Stomach (tissue), 9 donors: Measurements from ENCODE around the gene SMAD3. TPM values are rescaled to one million over a fixed set of nuclear protein-coding genes. Genes with fewer than 3 reads are reported as not detected.

Source experiments
- DNase-seq, 2 donors: peaks; one replicate each; pipeline versions ENCODE4 v3.0.0 to v3.0.0-alpha.2; 2013 to 2019
- H3K27ac ChIP-seq, 5 donors: fragments of 200-600 bp in 4 of 5; sonication (generic) in 4 of 5; one replicate each; pipeline ENCODE4 v1.5.1; 2013 to 2019; ENCODE audit warnings: mild to moderate bottlenecking in 1 of 5, moderate library complexity in 1 of 5
- H3K27me3 ChIP-seq, 3 donors: fragments of 200-600 bp; sonication (generic); one replicate each; pipeline ENCODE4 v1.5.1; 2017 to 2019; ENCODE audit warnings: mixed run types in 1 of 3
- H3K36me3 ChIP-seq, 4 donors: fragments of 200-600 bp; sonication (generic); 1 replicate in 3 of 4; 2 replicates in 1 of 4; pipeline ENCODE4 v1.5.1; 2016 to 2019
- H3K4me1 ChIP-seq, 4 donors: fragments of 200-600 bp; sonication (generic); one replicate each; pipeline ENCODE4 v1.5.1; 2016 to 2019
- H3K4me3 ChIP-seq, 4 donors: fragments of 200-600 bp; sonication (generic) in 3 of 4; one replicate each; pipeline ENCODE4 v1.5.1; 2016 to 2019; ENCODE audit warnings: mild to moderate bottlenecking in 1 of 4
- H3K9me3 ChIP-seq, 4 donors: fragments of 200-600 bp; sonication (generic); one replicate each; pipeline ENCODE4 v1.5.1; 2016 to 2019
- CTCF ChIP-seq, 7 experiments: fragments of 450-650 bp in 4 of 7; fragments of 200-600 bp in 3 of 7; sonication (generic) in 3 of 7; IDR thresholded peaks; one replicate each; pipeline ENCODE4 v1.5.1; 2016 to 2019; ENCODE audit warnings: antibody characterized with exemption in 7 of 7, control low read depth in 2 of 7, mild to moderate bottlenecking in 1 of 7
- EP300 ChIP-seq: sonication (generic); formaldehyde crosslinking; IDR thresholded peaks from one replicate; pipeline ENCODE4 v1.6.1; 2017; ENCODE audit warnings: antibody characterized with exemption
- POLR2A ChIP-seq, 4 donors: fragments of 450-650 bp; IDR thresholded peaks; one replicate each; pipeline ENCODE4 v1.6.1; 2016; ENCODE audit warnings: antibody characterized with exemption in 4 of 4, control low read depth in 2 of 4, mild to moderate bottlenecking in 1 of 4, moderate library complexity in 1 of 4
- POLR2AphosphoS5 ChIP-seq, 3 donors: sonication (generic); formaldehyde crosslinking; IDR thresholded peaks; one replicate each; pipeline ENCODE4 v1.6.1; 2016; ENCODE audit warnings: antibody characterized with exemption in 3 of 3
- WGBS, 5 donors: extraction: QIAGEN DNeasy Blood & Tissue Kit in 3 of 5; methylation state at CpG; one replicate each; pipeline versions ENCODE4 v1.1.5 to v1.1.7; 2013 to 2018; 5-methylcytosine and 5-hydroxymethylcytosine counted together
- intact Hi-C: fragments of 100-400 bp; cut with DNase I; formaldehyde crosslinking; loops from one replicate; pipeline ENCODE4 v1.15.1; 2023; ENCODE audit warnings: low total_unique reads
- polyA plus RNA-seq, 3 donors: library from polyadenylated mRNA; stranded (reverse); fragments of 200-250 nt; gene quantifications; one replicate each; pipeline ENCODE4 v1.2.3, GENCODE V29; 2013
- total RNA-seq, 5 donors: library from RNA; depleted of rRNA; stranded (reverse); fragments of >200 nt; gene quantifications; one replicate each; pipeline versions ENCODE4 v1.1.0 to v1.2.3, GENCODE V29; 2014 to 2016
- donor health status: healthy with polysubstance abuse.
- donor health status: Bipolar disorder and iron deficiency.
- donor health status: healthy.

SMAD3 gene
- total and polyA plus RNA-seq, 8 donors = 6.8 to 103 (median 27.5) TPM

GRCh38 chr15:67091071-67091979 is 25.9 kb downstream of the SMAD3 start:
- TF ChIP-seq POLR2AphosphoS5 (IDR thresholded peaks at IDR 0.05) (peak; percentile 43 to 72 (median 56)), EP300 (no peak), CTCF (IDR thresholded peaks at IDR 0.05) (no peak), POLR2A (IDR thresholded peaks at IDR 0.05) (no peak)
- Histone ChIP-seq H3K27me3 (no peaks in the 10 kb centered on the region), H3K4me3 (no peak overlapping the region), H3K9me3 (no peaks in the 10 kb centered on the region), H3K36me3 (peaks cover 0 to 26% (median 20%) of the 10 kb centered on the region in 4 donors), H3K27ac (peak overlapping the region; percentile 6 to 79 (median 67)), H3K4me1 (peaks cover 69 to 90% (median 85%) of the 10 kb centered on the region in 4 donors)
- DNase-seq = peak; percentile 76 to 84
- 24 to 32% (median 28%) methylated on average over 11 to 14 of the region's 14 CpGs for WGBS, 5 donors
- intact Hi-C loops = no loop called here

GRCh38 chr15:67091980-67092677 is 26.7 kb downstream of the SMAD3 start:
- intact Hi-C loops = no loop called here
- H3K27ac ChIP-seq = peak overlapping the region; percentile 6 to 79 (median 67)
- no peak for DNase-seq
- no peaks in the 10 kb centered on the region for H3K9me3 ChIP-seq
- peaks cover 61 to 89% (median 80%) of the 10 kb centered on the region in 4 donors for H3K4me1 ChIP-seq
- 59 to 65% (median 62%) methylated on average over 7 of the region's 7 CpGs for WGBS, 5 donors
- H3K36me3 ChIP-seq = peaks cover 0 to 26% (median 20%) of the 10 kb centered on the region in 4 donors
- no peak for TF ChIP-seq POLR2AphosphoS5 (IDR thresholded peaks at IDR 0.05)
- no peak for TF ChIP-seq EP300
- TF ChIP-seq CTCF (IDR thresholded peaks at IDR 0.05) = no peak
- TF ChIP-seq POLR2A (IDR thresholded peaks at IDR 0.05) = no peak
- H3K27me3 ChIP-seq = no peaks in the 10 kb centered on the region
- H3K4me3 ChIP-seq = no peak overlapping the region

GRCh38 chr15:67092752-67093503 is 27.5 kb downstream of the SMAD3 start:
- intact Hi-C loops = no loop called here
- WGBS, 5 donors = 86 to 93% (median 91%) methylated on average over 9 of the region's 9 CpGs
- TF ChIP-seq POLR2A (IDR thresholded peaks at IDR 0.05) (no peak), POLR2AphosphoS5 (IDR thresholded peaks at IDR 0.05) (no peak), CTCF (IDR thresholded peaks at IDR 0.05) (no peak), EP300 (no peak)
- peaks cover 0 to 26% (median 20%) of the 10 kb centered on the region in 4 donors for H3K36me3 ChIP-seq
- peak overlapping the region in 3 of 5 donors; percentile 67 to 79 (median 76) for H3K27ac ChIP-seq
- no peaks in the 10 kb centered on the region for H3K9me3 ChIP-seq
- no peak for DNase-seq
- H3K4me1 ChIP-seq = peaks cover 59 to 89% (median 78%) of the 10 kb centered on the region in 4 donors
- H3K27me3 ChIP-seq = no peaks in the 10 kb centered on the region
- no peak overlapping the region for H3K4me3 ChIP-seq

- intact Hi-C loops = no loop called here
- peak overlapping the region in 2 of 5 donors; percentile 76 to 79 for H3K27ac ChIP-seq
- TF ChIP-seq EP300 = no peak
- no peak for TF ChIP-seq POLR2AphosphoS5 (IDR thresholded peaks at IDR 0.05)
- TF ChIP-seq CTCF (IDR thresholded peaks at IDR 0.05) = no peak
- no peak for TF ChIP-seq POLR2A (IDR thresholded peaks at IDR 0.05)
- WGBS, 5 donors = 50 to 79% (median 67%) methylated on average over 6 to 7 of the region's 7 CpGs
- H3K9me3 ChIP-seq = no peaks in the 10 kb centered on the region
- no peaks in the 10 kb centered on the region for H3K27me3 ChIP-seq
- H3K4me3 ChIP-seq = no peak overlapping the region
- DNase-seq = no peak
- H3K4me1 ChIP-seq = peaks cover 59 to 89% (median 78%) of the 10 kb centered on the region in 4 donors
- peaks cover 0 to 26% (median 20%) of the 10 kb centered on the region in 4 donors for H3K36me3 ChIP-seq
Observed at GRCh38 chr15:67093504-67093862, 28.1 kb downstream of the SMAD3 start.
